ENCODE results near the gene HSPBAP1.

Gene HSPBAP1, protein sequence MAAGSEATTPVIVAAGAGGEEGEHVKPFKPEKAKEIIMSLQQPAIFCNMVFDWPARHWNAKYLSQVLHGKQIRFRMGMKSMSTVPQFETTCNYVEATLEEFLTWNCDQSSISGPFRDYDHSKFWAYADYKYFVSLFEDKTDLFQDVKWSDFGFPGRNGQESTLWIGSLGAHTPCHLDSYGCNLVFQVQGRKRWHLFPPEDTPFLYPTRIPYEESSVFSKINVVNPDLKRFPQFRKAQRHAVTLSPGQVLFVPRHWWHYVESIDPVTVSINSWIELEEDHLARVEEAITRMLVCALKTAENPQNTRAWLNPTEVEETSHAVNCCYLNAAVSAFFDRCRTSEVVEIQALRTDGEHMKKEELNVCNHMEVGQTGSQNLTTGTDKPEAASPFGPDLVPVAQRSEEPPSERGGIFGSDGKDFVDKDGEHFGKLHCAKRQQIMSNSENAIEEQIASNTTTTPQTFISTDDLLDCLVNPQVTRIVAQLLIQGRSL

DNA sequence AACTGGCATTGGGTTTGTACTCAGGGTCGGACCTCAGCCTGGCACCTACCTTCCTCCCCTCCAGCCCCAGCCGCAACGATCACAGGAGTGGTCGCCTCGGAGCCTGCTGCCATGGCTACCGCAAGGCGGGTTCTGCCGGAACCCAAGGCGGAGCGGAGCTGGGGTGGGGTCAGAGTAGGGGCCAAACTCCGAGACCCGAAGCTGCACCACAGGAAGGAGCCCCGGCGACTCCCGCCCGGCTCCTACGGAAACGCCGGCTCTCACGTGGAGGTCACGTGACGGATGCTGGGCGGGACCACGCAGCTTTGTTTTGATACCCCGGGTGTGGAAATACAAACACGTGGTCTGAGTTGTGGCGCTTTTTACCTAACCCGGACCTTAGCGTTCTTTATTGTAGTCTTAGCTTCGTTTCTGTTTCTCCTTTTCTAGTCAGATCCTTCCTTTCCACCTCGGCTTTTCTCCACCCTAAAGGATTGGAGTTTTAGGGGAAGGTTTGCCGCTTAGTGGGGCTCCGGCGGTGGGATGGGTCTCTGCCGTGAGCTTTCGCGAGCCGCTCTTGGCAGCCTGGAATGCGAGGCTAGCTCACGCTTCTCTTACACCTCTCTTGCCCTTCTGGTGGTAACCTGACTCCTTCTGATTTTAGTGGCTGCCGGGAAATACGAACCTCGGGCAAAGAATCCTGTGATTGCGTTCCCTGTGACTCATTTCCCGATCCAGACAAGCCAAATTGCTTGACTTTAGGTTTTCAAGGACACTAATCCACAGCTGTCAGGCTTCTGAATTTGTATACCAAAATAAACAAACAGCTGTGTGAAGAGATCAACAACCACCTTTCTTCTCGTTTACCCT lies at the start of gene HSPBAP1:
Gene HSPBAP1, minus strand, starts transcription at position 264 of the 849 bp plus-strand sequence. Its CDS starts 151 bp downstream, at position 113.
- peak; percentile 76 to 77 (median 77) for DNase-seq (ENCODE audit: low read depth in 2 of 3, low spot score in 2 of 3)

DNA sequence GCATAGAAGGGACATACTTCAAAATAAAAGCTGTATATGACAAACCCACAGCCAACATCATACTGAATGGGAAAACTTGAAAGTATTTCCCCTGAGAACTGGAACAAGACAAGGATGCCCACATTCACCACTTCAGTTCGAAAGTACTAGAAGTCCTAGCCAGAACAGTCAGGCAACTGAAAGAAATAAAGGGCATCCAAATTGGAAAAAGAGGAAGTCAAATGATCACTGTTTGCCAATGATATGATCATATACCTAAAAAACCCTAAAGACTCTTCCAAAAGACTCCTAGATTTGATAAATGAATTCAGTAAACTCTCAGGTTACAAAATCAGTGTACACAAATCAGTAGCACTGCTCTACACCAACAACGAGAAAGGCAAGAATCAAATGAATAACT lies 42.0 kb upstream of the HSPBAP1 start:
- no peak for DNase-seq (ENCODE audit: low read depth in 2 of 3, low spot score in 2 of 3)

DNA sequence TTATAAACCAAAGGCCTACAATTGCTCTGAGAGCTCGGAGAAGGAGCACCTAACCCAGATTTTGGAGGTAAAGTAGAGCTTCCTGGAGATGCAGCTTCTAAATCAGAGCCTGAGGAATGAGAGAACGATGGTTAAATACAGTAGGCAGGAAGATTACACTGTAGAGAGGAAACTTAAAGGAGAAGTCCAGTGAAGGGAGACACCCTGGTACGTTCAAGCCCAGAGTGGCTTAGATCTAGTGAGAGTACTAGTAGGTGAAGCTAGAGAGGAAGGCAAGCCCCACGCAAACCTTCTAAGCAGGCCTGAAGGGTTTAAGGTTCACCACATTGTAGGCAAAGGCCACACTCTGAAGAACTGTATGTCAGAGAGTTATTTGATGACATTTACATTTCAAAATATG lies 34.6 kb upstream of the HSPBAP1 start:
- no peak for DNase-seq (ENCODE audit: low read depth in 2 of 3, low spot score in 2 of 3)

DNA sequence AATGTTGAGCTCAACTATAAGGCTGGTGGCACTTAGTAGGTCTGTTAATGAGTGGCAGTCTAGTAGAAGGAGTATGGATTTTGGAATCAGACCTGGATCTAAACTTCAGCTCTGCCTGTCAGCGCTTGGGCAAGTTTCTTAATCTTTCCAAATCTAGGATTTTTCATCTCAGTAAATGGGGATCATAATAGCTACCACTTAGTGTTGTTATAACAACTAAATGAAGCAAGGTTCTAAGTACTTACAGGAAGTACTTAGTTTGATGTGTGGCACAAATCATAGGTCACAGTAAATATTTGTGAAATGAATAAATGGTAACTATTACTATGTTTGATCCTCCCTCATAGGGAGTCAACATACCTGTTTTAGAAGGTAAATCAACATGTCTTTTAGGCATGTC lies 32.6 kb upstream of the HSPBAP1 start:
- DNase-seq (ENCODE audit: low read depth in 2 of 3, low spot score in 2 of 3) = no peak

DNA sequence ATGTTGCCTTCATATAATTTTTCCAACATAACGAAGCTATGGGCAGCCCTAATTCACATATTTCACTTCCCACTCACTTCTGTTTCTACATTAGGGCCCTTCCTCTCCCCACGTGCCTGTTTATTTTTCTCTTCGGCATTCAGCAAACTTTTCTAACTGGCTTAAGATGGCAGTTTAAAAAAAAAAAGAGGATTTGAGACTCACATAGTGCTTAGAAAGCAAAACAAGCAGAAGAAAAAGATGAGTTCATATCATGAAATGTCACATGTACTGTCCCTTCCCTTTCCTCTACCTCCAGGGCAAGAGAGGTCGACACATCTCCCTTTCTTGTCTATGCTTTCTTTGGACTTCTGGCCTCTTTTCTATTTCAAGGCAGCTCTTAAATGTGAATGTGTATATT lies 31.8 kb upstream of the HSPBAP1 start:
- no peak for DNase-seq (ENCODE audit: low read depth in 2 of 3, low spot score in 2 of 3)

DNA sequence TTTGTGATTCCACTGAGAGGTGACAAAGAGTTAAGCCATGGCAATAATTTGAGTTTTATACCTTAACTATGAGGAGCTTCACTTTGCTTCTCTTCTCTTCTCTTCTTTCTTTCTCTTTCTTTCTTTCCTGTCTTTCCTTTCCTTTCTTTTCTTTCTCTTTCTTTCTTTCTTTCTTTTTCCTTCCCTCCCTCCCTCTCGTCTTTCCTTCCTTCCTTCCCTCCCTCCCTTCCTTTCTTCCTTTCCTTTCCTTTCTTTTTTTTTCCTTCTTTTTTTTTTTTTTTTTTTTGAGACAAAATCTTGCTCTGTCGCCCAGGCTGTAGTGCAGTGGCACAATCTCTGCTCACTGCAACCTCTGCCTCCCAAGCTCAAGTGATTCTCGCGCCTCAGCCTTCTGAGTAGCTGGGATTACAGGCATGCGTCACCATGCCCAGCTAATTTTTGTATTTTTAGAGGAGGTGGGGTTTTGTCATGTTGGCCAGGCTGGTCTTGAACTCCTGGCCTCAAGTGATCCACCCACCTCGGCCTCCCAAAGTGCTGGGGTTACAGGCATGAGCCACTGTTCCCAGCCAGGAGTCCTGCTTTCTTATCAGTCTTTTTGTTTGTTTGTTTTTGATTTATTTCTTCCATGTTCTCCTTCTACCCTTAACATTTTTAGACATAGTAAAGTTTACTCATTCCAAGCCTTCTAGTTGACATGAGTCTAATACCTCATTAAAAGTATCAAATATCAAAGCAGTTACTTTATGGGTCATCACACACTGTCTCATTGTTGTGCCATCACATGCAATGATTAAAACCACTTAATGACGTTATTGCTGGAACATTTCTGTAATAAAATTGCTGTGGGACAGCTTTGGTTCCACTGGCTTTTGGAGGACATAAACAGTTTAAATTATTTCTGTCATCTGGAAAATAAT lies 31.1 kb upstream of the HSPBAP1 start:
- no peak for DNase-seq (ENCODE audit: low read depth in 2 of 3, low spot score in 2 of 3)

DNA sequence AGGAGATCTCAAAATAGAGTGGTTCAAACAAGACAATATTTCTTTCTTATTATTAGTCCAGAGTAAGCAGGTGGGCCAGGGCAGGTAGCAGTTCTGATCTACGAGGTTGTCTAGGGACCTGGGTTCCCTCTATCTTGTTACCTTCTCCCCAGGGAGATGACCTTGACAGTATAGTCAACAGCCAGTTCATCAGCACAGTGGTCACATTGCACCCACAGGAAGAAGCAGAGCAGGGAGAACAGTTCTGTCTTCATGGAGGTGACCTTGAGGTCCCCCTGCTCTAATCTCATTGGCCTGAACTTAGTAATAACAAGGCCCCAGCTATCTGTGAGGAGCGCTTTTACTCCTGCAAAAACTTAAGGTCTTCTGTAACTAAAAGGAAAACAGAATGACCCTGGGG lies 23.0 kb upstream of the HSPBAP1 start:
- DNase-seq (ENCODE audit: low read depth in 2 of 3, low spot score in 2 of 3) = no peak

DNA sequence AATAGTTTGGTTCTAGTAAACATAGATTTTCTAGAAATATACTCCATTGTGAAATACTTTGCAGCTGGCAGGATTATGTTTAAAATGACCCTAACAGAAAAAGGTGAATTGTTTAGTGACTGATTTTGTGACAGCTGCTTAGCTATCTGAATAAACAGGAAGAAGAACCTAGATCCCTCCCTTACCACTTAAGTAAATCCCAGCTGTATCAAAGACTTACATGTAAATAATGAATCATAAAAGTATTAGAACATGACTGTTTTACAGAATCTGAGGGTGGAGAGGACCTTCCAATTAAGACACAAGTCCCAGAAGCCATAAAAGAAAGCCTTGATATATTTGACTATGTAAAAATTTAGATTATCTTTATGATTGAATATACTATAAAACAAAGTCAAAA lies 17.1 kb upstream of the HSPBAP1 start:
- no peak for DNase-seq (ENCODE audit: low read depth in 2 of 3, low spot score in 2 of 3)

DNA sequence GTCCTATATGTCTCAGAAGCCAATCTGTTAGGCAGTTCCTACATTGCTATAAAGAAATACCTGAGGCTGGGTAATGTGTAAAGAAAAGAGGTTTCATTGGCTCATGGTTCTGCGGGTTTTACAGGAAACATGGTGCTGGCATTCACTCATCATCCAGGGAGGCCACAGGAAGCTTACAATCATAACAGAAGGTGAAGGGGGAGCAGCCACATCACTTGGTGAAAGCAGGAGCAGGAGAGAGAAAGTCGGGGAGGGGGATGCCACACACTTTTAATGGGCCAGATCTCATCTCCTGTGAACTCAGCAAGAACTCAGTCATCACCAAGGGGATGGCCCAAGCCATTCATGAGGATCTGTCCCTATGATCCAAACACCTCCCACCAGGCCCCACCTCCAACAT lies 10.3 kb upstream of the HSPBAP1 start:
- no peak for DNase-seq (ENCODE audit: low read depth in 2 of 3, low spot score in 2 of 3)

DNA sequence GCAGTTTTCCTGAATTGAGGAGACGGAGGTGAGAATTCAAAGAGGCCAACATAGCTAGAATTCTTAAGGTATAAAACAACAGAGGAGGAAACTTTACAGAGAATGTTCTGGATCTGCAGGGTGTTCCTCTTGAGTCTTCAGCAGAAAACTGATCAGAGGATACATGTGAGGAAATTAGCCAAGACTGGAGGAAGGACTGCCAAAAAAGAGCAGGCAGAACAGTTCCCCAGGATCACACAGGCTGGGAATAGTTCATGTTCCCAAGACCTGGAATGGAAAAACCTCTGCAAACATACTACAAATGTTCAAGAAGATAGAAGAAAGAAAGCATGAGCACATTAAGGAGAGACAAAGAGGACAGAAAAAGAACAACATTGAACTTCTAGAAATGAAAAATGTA lies 8.7 kb upstream of the HSPBAP1 start:
- DNase-seq (ENCODE audit: low read depth in 2 of 3, low spot score in 2 of 3) = no peak

DNA sequence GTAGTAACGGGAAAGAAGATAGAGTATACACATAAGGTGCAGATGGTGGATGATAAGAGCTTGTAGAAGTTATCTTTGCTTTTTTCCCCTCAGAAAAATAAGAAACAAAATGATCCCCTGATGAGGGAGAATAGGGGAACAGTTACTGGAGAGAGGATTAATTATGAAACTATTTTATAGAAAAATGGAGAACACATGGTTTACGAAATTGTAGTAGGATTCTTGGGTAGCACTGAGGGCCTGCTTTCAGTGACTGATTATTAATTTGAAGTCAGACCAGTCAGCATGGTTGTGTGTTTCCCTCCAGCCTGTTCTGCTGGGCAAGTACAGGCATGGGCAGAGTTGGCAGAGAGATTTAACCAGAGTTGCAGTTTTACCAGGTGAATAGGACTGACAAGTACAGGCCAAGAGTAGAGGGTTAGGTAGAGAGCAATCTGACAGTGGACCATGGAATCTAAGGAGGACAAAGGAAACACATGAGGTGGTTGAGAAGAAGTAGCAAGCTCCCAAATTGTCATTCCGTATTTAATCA lies 7.1 kb upstream of the HSPBAP1 start:
- DNase-seq (ENCODE audit: low read depth in 2 of 3, low spot score in 2 of 3) = no peak

DNA sequence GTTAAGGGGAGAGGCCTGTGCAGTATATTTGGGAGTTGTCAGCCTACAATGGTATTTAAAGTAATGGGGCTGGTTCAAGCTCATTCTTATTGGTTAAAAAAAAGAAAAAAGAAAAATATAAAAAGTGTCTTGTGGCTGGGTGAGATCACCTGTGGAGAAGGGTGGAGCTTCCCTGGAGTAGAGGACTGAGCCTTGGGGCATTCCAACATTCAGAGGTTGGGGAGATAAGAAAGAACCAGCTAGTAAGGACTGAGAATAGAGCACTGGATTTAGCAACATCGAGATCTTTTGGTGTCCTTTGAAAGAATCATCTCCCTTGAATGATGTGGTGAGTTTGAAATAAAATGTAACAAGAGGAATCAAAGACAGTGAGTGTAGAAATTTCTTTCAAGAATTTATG lies 6.4 kb upstream of the HSPBAP1 start:
- no peak for DNase-seq (ENCODE audit: low read depth in 2 of 3, low spot score in 2 of 3)

DNA sequence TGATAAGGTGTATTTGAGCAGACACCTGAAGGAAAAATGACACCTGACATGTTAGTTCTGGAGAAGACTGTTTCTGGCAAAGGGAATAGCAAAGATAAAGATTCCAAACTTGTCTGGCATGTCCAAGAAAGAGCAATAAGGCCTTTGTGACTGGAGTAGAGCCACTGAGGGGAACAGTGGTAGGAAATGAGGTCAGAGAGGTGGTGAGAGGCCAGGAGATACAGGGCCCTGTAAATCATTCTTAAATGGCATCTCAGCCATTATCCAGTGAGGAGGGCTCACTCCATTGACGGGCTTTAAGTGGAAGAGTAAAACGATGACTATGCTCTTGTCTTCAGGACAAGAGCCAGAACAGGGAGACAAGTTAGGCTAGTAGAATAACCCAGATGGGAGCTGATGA lies 5.7 kb upstream of the HSPBAP1 start:
- no peak for DNase-seq (ENCODE audit: low read depth in 2 of 3, low spot score in 2 of 3)

DNA sequence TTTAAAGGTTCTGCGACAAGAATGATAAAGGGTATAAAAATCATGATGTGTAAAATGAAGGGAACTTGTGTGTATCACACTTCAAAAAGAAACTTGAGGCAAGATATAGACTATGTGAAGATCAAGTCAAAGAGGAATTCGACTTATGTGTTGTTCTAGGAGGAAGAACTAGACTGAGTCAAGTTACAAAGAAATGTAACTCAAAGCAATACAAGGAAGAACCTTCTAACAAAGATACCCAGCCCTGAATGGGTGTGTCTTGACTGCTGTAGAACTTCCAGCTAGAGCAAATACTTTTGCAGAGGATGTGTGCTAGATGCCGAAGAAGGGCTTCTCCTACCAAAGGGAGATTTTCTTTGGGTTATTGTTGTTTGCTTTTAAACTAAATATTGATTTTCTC lies 3.7 kb upstream of the HSPBAP1 start:
- DNase-seq (ENCODE audit: low read depth in 2 of 3, low spot score in 2 of 3) = no peak

DNA sequence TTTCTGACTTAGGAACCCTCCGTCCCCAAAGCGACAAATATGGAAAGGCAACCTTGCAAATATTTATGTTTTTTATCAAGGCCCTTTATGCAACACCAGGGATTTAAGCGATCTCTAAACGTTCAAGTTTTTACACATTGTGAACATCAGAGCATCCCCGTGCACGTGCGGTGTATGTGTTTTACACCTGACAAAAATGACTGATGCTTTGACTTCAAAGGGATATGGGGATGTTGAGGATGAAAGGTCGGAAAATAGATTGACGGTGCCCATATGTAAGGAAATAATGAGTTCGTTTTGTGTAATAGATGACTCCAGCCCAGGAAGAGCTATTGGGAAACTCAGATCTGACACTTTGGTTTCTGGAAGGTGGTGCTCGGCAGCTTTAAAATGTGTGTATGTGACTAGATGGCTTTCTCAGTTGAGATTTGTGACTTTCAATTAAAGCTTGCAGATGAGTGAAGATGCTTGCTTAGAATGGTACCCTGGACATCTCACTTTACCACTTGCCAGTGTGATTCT lies 2.1 kb upstream of the HSPBAP1 start:
- DNase-seq (ENCODE audit: low read depth in 2 of 3, low spot score in 2 of 3) = no peak

DNA sequence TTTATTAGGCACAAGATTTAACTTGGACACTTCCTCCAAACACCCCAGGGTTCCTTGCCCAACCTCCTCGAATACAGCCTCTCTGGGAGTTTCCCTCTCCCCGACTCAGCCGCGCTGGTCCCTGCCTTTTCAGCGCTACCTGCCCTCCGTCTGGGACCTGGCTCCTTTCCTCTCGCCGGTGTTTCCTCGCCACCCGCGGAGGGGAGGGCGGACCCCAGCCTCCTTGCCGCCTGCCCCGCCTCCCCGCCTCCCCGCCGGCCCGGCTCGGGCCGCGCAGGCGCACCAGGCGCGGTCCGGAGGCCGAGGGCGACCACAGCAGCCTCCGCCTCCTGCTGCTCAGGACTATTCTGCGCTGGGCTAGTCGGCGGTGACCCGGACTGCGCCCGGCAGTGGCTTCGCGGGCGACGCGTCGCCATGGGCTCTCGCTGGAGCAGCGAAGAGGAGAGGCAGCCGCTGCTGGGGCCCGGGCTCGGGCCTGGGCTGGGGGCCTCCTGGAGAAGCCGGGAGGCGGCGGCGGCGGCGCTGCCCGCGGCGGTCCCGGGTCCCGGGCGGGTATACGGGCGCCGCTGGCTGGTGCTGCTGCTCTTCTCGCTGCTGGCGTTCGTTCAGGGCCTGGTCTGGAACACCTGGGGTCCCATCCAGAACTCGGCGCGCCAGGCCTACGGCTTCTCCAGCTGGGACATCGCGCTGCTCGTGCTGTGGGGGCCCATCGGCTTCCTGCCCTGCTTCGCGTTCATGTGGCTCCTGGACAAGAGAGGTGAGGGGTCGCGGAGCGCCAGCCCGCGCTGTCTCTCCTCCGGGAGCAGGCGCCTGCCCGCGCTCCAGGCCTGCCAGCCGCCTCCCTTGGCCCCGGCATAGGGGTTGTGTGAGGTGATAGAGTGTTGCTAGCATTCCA lies 1.4 kb upstream of the HSPBAP1 start, which contains the start of gene SLC49A4:
Gene SLC49A4, plus strand, starts transcription at position 291 of the 895 bp plus-strand sequence. Its CDS starts 124 bp downstream, at position 415.
- DNase-seq (ENCODE audit: low read depth in 2 of 3, low spot score in 2 of 3) = peak; percentile 38 to 61 (median 42)

DNA sequence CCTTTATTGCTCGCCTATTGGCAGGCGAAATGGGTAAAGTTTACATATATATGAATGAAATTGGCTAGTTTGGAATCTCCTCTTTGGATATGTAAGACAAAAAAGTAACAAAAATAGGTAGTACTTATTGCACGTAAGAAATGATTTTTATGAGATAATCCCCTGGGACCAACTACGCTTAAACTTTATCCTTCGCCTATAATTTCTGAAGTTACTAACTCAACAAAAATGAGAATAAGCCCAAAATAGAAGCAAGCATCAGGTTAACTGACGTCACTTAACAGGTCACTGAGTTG lies 800 bp upstream of the HSPBAP1 start:
- DNase-seq (ENCODE audit: low read depth in 2 of 3, low spot score in 2 of 3) = no peak

DNA sequence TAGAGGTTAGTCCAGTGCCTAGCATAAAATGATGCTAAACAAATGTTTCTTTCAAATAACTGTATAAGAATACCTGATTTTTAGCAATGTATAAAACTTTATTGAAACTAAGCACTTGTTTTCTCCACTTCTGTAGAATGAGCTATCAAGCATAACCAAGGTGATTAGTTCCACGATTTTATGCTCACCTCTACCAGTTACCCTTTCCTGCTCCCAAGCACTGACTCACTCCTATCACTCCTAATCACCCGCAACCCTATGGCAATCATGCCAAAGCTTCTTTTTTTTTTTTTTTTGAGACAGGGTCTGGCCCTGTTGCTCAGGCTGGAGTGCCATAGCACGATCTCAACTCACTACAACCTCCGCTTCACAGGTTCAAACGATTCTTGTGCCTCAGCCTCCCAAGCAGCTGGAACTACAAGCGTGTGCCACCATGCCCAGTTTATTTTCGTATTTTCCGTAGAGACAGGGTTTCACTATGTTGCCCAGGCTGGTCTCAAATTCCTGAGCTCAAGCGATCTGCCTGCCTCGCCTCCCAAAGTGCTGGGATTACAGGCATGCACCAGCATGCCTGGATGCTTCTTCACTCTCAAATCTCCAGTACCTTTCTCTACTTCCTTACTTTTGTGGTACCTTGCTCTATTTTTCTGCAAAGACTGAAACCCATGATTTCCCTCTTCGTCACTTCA lies 3.9 kb downstream of the HSPBAP1 start:
- DNase-seq (ENCODE audit: low read depth in 2 of 3, low spot score in 2 of 3) = no peak

DNA sequence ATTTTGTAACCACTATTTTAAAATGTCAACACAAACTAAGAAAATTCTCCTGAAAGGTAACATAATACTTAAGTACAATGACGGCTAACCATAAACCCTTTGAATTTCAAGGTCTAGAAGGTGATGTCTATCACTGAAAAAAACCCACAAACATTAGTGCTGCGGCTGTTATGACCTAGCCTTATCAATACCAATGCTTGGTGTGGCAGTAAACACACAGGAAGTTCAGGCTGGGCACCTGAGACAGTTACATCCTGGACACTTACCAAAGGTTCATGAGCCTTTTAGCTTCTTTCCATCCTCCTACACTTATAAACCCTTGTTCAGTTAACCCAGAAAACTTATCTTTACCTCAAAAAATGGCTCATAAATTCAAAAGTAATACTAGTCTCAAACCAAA lies 5.8 kb downstream of the HSPBAP1 start:
- no peak for DNase-seq (ENCODE audit: low read depth in 2 of 3, low spot score in 2 of 3)

All from activated CD8-positive, alpha-beta memory T cell treated with anti-CD3 and anti-CD28 coated beads for 48 hours (primary cell).